ENCODE results near the gene PEF1. TPM values are rescaled to one million over a fixed set of nuclear protein-coding genes. Genes with fewer than 3 reads are reported as not detected.
A peak's percentile ranks its signal among the peaks of the same experiment; 100 is the strongest.

PEF1 gene
- total and polyA plus RNA-seq, 2 experiments from 2014 or later: 71.3 to 97.5 TPM

- no peak for TF ChIP-seq EZH2 (IDR thresholded peaks at IDR 0.05; ENCODE audit: insufficient read depth, poor library complexity, severe bottlenecking)
- TF ChIP-seq EZH2phosphoT487 (IDR thresholded peaks at IDR 0.05; ENCODE audit: insufficient read depth, low read depth): no peak
- 84 to 85% methylated on average over 10 of the region's 10 CpGs for WGBS, 2 experiments (ENCODE audit: low coverage in 1 of 2, low lambda C conversion rate in 2 of 2, missing lambda C conversion rate in 2 of 2)
- no peak overlapping the region for H3K4me2 ChIP-seq (ENCODE audit: unreplicated experiment)
- H3K4me1 ChIP-seq (ENCODE audit: insufficient read depth): peaks cover 18% of the 10 kb centered on the region
- no peak overlapping the region for H3K9ac ChIP-seq
- no peaks in the 10 kb centered on the region for H4K20me1 ChIP-seq (ENCODE audit: insufficient read depth)
- no peaks in the 10 kb centered on the region for H3K9me2 ChIP-seq (ENCODE audit: insufficient read depth)
- no peaks in the 10 kb centered on the region for H3K79me2 ChIP-seq (ENCODE audit: insufficient read depth)
- no peaks in the 10 kb centered on the region for H3K9me3 ChIP-seq (ENCODE audit: low read depth)
- no peaks in the 10 kb centered on the region for H3F3A ChIP-seq (ENCODE audit: insufficient read depth)
- no peak overlapping the region for H2AFZ ChIP-seq
- H3K4me3 ChIP-seq: no peak overlapping the region
- H3K36me3 ChIP-seq (ENCODE audit: low read depth): peaks cover 17% of the 10 kb centered on the region
- no peaks in the 10 kb centered on the region for H3K27me3 ChIP-seq (replicated peaks; ENCODE audit: insufficient read depth)
- in situ Hi-C loops (cut with MboI): no loop called here
- H3K27ac ChIP-seq: no peak overlapping the region
- no peak for DNase-seq
Observed at GRCh38 chr1:31690921-31691320, 46.2 kb upstream of the PEF1 start.

- Histone ChIP-seq H3K27me3 (replicated peaks; ENCODE audit: insufficient read depth) (no peaks in the 10 kb centered on the region), H3K4me1 (ENCODE audit: insufficient read depth) (peaks cover 18% of the 10 kb centered on the region), H3K9me3 (ENCODE audit: low read depth) (no peaks in the 10 kb centered on the region), H3K4me2 (ENCODE audit: unreplicated experiment) (peak overlapping the region; percentile 68), H2AFZ (no peak overlapping the region), H3K27ac (peak overlapping the region; percentile 77), H3K36me3 (ENCODE audit: low read depth) (peaks cover 21% of the 10 kb centered on the region), H3K9me2 (ENCODE audit: insufficient read depth) (no peaks in the 10 kb centered on the region), H3K9ac (peak overlapping the region; percentile 48; the same call in 1 of the 2 replicates), H3K4me3 (no peak overlapping the region), H3K79me2 (ENCODE audit: insufficient read depth) (no peaks in the 10 kb centered on the region), H3F3A (ENCODE audit: insufficient read depth) (no peaks in the 10 kb centered on the region), H4K20me1 (ENCODE audit: insufficient read depth) (no peaks in the 10 kb centered on the region)
- WGBS, 2 experiments (ENCODE audit: low coverage in 1 of 2, low lambda C conversion rate in 2 of 2, missing lambda C conversion rate in 2 of 2): 13% methylated on average over 6 of the region's 6 CpGs
- no peak for TF ChIP-seq EZH2phosphoT487 (IDR thresholded peaks at IDR 0.05; ENCODE audit: insufficient read depth, low read depth)
- no peak for TF ChIP-seq EZH2 (IDR thresholded peaks at IDR 0.05; ENCODE audit: insufficient read depth, poor library complexity, severe bottlenecking)
- in situ Hi-C loops (cut with MboI): no loop called here
- DNase-seq: peak; percentile 98
Observed at GRCh38 chr1:31689854-31690253, 45.2 kb upstream of the PEF1 start.

- Histone ChIP-seq H3K9me2 (ENCODE audit: insufficient read depth) (no peaks in the 10 kb centered on the region), H3K4me3 (no peak overlapping the region), H3K9ac (peak overlapping the region; percentile 31; the same call in 1 of the 2 replicates), H3K27ac (no peak overlapping the region; the same call in 1 of the 2 replicates), H4K20me1 (ENCODE audit: insufficient read depth) (no peaks in the 10 kb centered on the region), H3K79me2 (ENCODE audit: insufficient read depth) (no peaks in the 10 kb centered on the region), H3K36me3 (ENCODE audit: low read depth) (peaks cover 25% of the 10 kb centered on the region), H3K9me3 (ENCODE audit: low read depth) (no peaks in the 10 kb centered on the region), H3K4me1 (ENCODE audit: insufficient read depth) (peaks cover 18% of the 10 kb centered on the region), H3F3A (ENCODE audit: insufficient read depth) (no peaks in the 10 kb centered on the region), H2AFZ (no peak overlapping the region), H3K4me2 (ENCODE audit: unreplicated experiment) (peak overlapping the region; percentile 68), H3K27me3 (replicated peaks; ENCODE audit: insufficient read depth) (no peaks in the 10 kb centered on the region)
- TF ChIP-seq EZH2phosphoT487 (IDR thresholded peaks at IDR 0.05; ENCODE audit: insufficient read depth, low read depth): no peak
- TF ChIP-seq EZH2 (IDR thresholded peaks at IDR 0.05; ENCODE audit: insufficient read depth, poor library complexity, severe bottlenecking): no peak
- in situ Hi-C loops (cut with MboI): no loop called here
- 57 to 61% methylated on average over 2 of the region's 2 CpGs for WGBS, 2 experiments (ENCODE audit: low coverage in 1 of 2, low lambda C conversion rate in 2 of 2, missing lambda C conversion rate in 2 of 2)
- DNase-seq: no peak
Observed at GRCh38 chr1:31689379-31689778, 44.7 kb upstream of the PEF1 start.

- Histone ChIP-seq H2AFZ (no peak overlapping the region), H3K9ac (no peak overlapping the region), H3K27me3 (replicated peaks; ENCODE audit: insufficient read depth) (no peaks in the 10 kb centered on the region), H3K4me3 (no peak overlapping the region), H4K20me1 (ENCODE audit: insufficient read depth) (no peaks in the 10 kb centered on the region), H3K27ac (no peak overlapping the region), H3K79me2 (ENCODE audit: insufficient read depth) (no peaks in the 10 kb centered on the region), H3K36me3 (ENCODE audit: low read depth) (peaks cover 18% of the 10 kb centered on the region; the same call in 1 of the 2 replicates), H3K9me3 (ENCODE audit: low read depth) (no peaks in the 10 kb centered on the region), H3K4me1 (ENCODE audit: insufficient read depth) (peaks cover 18% of the 10 kb centered on the region), H3F3A (ENCODE audit: insufficient read depth) (no peaks in the 10 kb centered on the region), H3K9me2 (ENCODE audit: insufficient read depth) (no peaks in the 10 kb centered on the region), H3K4me2 (ENCODE audit: unreplicated experiment) (no peak overlapping the region)
- TF ChIP-seq EZH2phosphoT487 (IDR thresholded peaks at IDR 0.05; ENCODE audit: insufficient read depth, low read depth) (no peak), EZH2 (IDR thresholded peaks at IDR 0.05; ENCODE audit: insufficient read depth, poor library complexity, severe bottlenecking) (no peak)
- no peak for DNase-seq
- in situ Hi-C loops (cut with MboI): no loop called here
- 75 to 76% methylated on average over 8 of the region's 8 CpGs for WGBS, 2 experiments (ENCODE audit: low coverage in 1 of 2, low lambda C conversion rate in 2 of 2, missing lambda C conversion rate in 2 of 2)
Observed at GRCh38 chr1:31688233-31688918, 43.7 kb upstream of the PEF1 start.
